ENCODE measurements around the gene CACNA1I. TPM values are rescaled to one million over a fixed set of nuclear protein-coding genes. Genes with fewer than 3 reads are reported as not detected.
"Not testable (repeated sequence)": the region's sequence is repeated elsewhere in the genome, so short reads cannot be mapped to it uniquely, and the experiment has no call there.

Gene CACNA1I
- total RNA-seq = not detected in 2 replicates

DNA sequence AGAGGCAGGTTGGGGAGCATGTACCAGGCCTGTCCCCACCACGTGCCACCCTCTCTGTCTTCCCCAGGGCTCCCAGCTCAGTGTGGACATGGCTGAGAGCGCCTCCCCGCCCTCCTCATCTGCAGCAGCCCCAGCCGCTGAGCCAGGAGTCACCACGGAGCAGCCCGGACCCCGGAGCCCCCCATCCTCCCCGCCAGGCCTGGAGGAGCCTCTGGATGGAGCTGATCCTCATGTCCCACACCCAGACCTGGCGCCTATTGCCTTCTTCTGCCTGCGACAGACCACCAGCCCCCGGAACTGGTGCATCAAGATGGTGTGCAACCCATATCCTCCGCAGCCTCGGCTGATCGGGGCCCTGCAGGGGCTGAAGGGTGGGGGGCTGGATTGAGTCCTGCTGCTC is at the start of gene CACNA1I:
Gene CACNA1I, plus strand, starts transcription at position 89 of the 400 bp plus-strand sequence. Its CDS starts 0 bp downstream, at position 89.
- no peak within 1 kb of the TSS for H3K4me3 ChIP-seq (ENCODE audit: low read depth, low read length)
- H3K27me3 ChIP-seq (ENCODE audit: control insufficient read depth, insufficient read depth, low read length) = no peaks in the 10 kb centered on the region
- DNase-seq (ENCODE audit: low read depth) (no peak), FAIRE-seq (no peak)
- TF ChIP-seq, protein P1, sequence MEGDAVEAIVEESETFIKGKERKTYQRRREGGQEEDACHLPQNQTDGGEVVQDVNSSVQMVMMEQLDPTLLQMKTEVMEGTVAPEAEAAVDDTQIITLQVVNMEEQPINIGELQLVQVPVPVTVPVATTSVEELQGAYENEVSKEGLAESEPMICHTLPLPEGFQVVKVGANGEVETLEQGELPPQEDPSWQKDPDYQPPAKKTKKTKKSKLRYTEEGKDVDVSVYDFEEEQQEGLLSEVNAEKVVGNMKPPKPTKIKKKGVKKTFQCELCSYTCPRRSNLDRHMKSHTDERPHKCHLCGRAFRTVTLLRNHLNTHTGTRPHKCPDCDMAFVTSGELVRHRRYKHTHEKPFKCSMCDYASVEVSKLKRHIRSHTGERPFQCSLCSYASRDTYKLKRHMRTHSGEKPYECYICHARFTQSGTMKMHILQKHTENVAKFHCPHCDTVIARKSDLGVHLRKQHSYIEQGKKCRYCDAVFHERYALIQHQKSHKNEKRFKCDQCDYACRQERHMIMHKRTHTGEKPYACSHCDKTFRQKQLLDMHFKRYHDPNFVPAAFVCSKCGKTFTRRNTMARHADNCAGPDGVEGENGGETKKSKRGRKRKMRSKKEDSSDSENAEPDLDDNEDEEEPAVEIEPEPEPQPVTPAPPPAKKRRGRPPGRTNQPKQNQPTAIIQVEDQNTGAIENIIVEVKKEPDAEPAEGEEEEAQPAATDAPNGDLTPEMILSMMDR (IDR thresholded peaks at IDR 0.05; ENCODE audit: insufficient read depth, low read length, severe bottlenecking) = no peak
- no peaks in the 10 kb centered on the region for H3K36me3 ChIP-seq (ENCODE audit: control insufficient read depth, insufficient read depth, low read length)

DNA sequence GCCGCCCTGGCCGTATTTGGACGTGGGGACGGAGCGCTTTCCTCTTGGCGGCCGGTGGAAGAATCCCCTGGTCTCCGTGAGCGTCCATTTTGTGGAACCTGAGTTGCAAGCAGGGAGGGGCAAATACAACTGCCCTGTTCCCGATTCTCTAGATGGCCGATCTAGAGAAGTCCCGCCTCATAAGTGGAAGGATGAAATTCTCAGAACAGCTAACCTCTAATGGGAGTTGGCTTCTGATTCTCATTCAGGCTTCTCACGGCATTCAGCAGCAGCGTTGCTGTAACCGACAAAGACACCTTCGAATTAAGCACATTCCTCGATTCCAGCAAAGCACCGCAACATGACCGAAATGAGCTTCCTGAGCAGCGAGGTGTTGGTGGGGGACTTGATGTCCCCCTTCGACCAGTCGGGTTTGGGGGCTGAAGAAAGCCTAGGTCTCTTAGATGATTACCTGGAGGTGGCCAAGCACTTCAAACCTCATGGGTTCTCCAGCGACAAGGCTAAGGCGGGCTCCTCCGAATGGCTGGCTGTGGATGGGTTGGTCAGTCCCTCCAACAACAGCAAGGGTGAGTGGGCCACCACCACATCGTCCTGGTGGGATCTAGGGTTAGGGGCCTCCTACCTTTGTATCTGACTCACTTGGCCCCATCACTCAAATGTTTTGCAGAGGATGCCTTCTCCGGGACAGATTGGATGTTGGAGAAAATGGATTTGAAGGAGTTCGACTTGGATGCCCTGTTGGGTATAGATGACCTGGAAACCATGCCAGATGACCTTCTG is 49.3 kb upstream of the CACNA1I start:
- not testable (repeated sequence) for DNase-seq (ENCODE audit: low read depth); H3K27me3 ChIP-seq (ENCODE audit: control insufficient read depth, insufficient read depth, low read length)
- peak; percentile 18 for FAIRE-seq
- Histone ChIP-seq H3K4me3 (ENCODE audit: low read depth, low read length) (peak overlapping the region; percentile 91), H3K36me3 (ENCODE audit: control insufficient read depth, insufficient read depth, low read length) (peaks cover 15% of the 10 kb centered on the region)

DNA sequence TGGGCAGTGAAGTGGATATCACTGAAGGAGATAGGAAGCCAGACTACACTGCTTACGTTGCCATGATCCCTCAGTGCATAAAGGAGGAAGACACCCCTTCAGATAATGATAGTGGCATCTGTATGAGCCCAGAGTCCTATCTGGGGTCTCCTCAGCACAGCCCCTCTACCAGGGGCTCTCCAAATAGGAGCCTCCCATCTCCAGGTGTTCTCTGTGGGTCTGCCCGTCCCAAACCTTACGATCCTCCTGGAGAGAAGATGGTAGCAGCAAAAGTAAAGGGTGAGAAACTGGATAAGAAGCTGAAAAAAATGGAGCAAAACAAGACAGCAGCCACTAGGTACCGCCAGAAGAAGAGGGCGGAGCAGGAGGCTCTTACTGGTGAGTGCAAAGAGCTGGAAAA is 48.5 kb upstream of the CACNA1I start:
- not testable (repeated sequence) for H3K27me3 ChIP-seq (ENCODE audit: control insufficient read depth, insufficient read depth, low read length); DNase-seq (ENCODE audit: low read depth); FAIRE-seq
- H3K36me3 ChIP-seq (ENCODE audit: control insufficient read depth, insufficient read depth, low read length) = peaks cover 14% of the 10 kb centered on the region
- H3K4me3 ChIP-seq (ENCODE audit: low read depth, low read length) = peak overlapping the region; percentile 91

DNA sequence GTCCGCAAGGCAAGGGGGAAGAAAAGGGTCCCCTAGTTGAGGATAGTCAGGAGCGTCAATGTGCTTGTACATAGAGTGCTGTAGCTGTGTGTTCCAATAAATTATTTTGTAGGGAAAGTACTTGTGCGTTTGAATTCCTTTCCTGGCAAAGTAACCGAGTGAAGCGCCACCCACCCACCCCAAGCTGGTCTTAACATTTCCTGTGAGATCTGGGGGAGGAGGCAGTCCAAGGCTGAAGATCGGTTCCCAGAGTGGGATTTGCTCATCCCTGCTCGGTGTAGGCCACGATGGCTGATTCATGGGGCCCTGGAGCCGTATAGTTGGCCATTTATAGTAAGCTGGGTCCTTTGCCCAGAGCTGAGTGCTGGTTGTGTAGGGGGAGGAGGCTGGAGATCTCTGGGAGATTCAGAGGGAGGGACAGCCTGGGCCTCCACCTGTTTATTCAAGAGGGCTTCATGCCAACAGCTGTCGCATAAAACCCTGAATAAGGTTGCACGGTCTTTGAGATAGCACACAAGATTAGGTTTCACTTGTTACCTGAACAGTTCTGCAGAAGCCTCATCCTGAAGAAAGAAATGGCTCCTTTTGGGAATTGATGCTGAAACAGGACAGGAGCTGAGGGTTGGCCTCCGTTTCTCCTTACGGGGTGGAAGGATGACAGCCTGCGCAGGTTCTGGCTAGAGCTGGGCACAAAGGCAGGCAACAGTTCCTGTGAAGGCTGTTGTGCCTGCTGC is 47.8 kb upstream of the CACNA1I start:
- peak overlapping the region; percentile 91 for H3K4me3 ChIP-seq (ENCODE audit: low read depth, low read length)
- FAIRE-seq (no peak), DNase-seq (ENCODE audit: low read depth) (peak; percentile 59)
- TF ChIP-seq, protein P1 (IDR thresholded peaks at IDR 0.05; ENCODE audit: insufficient read depth, low read length, severe bottlenecking) = no peak
- H3K27me3 ChIP-seq (ENCODE audit: control insufficient read depth, insufficient read depth, low read length) = no peaks in the 10 kb centered on the region
- peaks cover 13% of the 10 kb centered on the region for H3K36me3 ChIP-seq (ENCODE audit: control insufficient read depth, insufficient read depth, low read length)

DNA sequence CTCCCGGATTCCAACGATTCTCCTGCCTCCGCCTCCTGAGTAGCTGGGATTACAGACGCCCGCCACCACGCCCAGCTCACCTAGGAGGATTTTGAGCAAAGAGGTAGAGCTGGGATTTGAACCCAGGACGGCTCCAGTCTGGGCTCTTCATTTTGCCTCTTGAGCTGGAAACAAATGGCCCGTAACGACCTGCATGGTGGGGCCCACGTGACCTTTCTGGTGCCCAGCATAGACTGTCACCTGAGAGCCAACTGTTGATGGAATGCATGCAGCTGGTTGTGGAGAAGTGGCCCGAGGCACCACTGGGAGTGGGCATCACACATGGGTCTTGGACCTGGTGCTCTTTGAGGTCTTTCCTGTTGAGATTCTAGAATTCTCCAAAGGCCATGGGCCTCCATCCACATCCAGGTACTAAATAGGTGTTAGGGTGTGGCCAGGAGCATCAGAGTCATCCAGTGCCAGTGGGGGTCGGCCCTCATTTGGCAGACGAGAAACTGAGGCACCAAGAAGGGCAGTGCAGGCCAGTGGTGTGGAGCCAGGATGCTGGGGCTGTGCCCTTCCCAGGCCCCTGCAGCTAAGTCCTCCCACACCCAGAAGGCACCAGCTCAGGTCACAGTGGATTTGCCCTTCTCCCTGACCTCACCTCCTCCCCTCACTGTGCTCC is 46.3 kb upstream of the CACNA1I start:
- Histone ChIP-seq H3K27me3 (ENCODE audit: control insufficient read depth, insufficient read depth, low read length) (no peaks in the 10 kb centered on the region), H3K36me3 (ENCODE audit: control insufficient read depth, insufficient read depth, low read length) (peaks cover 16% of the 10 kb centered on the region), H3K4me3 (ENCODE audit: low read depth, low read length) (no peak overlapping the region)
- TF ChIP-seq, protein P1 (IDR thresholded peaks at IDR 0.05; ENCODE audit: insufficient read depth, low read length, severe bottlenecking) = no peak
- FAIRE-seq = no peak
- no peak for DNase-seq (ENCODE audit: low read depth)

DNA sequence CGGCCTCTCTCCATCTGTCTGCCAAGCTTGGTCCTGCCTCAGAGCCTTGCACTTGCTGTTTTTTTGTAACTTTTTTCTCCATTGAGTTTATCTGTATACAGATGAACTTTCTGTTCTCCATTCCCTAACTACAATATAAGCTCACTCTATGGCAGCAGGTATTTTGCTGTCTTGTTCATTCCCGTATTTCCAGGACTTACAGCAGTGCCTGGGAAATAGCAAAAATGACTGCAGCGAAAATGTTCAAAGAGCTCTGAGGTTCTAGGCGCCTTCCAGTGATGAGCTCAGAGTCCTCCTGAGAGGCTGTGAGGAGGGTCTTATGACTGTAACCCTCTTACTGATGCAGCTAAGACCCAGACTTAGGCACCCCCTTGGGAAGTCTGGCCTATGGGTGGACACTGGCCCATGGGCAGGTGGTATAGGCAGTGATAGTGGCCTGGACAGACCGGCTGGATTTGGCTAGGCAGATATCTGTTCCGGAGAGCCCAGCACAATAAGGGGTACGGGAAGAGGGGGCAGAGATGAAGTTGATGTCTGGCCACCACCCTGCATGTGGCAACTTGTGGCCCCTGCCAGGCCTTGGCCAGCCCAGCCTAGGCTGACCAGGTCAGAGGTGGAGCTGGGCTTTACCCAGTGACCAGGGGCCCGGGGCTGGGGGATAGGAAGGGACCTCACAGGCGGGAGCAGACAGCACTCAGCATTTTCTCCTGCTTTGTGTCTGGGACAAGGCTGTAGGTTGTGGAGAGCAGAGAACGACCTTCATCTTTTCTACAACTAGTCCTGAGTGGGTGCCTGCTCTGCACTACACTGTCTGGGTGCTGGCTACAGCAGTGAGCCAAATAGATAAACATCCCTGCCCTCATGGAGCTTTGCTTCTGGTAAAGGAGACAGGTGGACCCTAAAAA is 45.5 kb upstream of the CACNA1I start:
- Histone ChIP-seq H3K36me3 (ENCODE audit: control insufficient read depth, insufficient read depth, low read length) (peaks cover 22% of the 10 kb centered on the region), H3K27me3 (ENCODE audit: control insufficient read depth, insufficient read depth, low read length) (no peaks in the 10 kb centered on the region), H3K4me3 (ENCODE audit: low read depth, low read length) (no peak overlapping the region)
- TF ChIP-seq, protein P1 (IDR thresholded peaks at IDR 0.05; ENCODE audit: insufficient read depth, low read length, severe bottlenecking) = no peak
- no peak for FAIRE-seq
- no peak for DNase-seq (ENCODE audit: low read depth)
